CD4-positive, alpha-beta T cell treated with Interleukin-4 for 1 hour (primary cell): Measurements from ENCODE around the gene MEP1B.
"Not testable (repeated sequence)": the region's sequence is repeated elsewhere in the genome, so short reads cannot be mapped to it uniquely, and the experiment has no call there.

ENCODE experiments used
- DNase-seq, 2 donors: peaks; one replicate each; pipeline ENCODE4 v3.0.0-alpha.2; 2020 to 2022

MEP1B gene

DNA sequence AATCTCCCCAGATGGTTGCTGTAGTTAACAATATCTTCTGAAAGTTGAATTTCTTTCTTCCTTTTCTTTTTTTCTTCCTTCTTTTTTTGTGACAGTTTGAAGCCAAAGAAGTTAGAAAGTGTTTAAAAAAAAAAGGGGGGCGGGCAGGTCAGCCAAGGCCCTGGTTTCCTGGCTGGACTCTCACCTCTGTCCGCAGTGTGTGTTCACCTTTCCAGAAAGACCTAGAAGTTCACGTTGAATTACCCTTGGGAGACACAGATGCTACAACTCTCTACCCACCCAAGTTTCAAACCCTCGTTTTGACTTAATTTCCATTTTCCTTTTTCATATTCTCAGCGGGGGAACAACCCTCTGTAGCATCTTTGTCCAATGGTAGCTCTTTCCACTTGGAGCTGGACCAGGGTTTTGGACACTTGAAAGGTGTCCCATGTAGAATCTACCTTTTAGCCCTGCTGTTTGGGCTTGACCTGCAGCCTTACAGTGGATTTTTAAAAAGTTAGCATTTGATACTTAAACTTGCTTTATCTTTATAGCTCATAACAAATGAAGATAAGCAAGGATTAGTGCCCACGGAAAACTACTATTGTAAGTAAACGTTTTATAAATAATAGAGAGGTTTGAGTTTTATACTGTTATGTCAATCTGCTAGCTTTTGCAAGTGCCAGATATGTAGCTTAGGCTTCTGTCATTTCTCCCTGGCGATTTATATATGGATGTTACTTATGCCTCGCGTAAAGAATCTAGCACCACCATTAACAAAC is 20.0 kb downstream of the MEP1B start:
- DNase-seq, result no peak

DNA sequence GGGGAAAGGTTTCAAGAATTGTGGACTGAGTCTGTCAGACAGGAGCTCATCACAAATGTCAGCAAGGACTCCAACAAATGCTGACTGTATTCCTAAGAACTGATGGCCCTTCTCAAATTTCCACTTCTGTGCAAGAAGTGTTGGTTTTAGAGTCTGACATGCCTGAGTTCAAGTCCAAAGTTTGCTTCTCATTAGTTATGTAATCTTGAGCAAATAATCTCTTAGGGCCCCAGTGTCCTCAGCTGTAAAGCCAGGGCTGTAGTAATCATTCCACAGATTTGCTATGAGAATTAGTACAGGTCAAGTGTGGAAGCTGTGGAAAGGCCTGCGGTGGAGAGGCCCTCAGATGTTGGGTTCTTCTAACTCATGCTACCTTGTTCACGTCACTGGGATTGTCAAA is 23.9 kb downstream of the MEP1B start:
- no peak for DNase-seq

DNA sequence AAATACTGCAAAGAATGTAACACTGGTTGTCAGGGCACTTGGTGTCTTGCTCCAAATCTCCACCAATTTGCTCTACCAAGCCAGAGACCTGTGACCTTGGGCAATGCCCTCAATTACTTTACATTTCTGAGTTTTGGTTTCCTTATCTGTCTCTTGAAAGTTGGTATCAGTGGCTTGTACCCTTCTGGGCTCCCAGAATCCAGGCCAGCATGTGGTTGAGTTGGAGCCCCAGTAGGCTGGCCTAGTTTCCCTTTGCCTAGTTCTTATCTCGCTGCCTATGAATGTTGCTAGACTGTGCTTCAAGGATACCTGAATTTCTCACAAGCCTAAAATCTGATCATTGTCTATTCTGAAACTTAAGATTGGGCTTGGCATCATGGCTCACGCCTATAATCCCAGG is 26.6 kb downstream of the MEP1B start:
- DNase-seq, result no peak

DNA sequence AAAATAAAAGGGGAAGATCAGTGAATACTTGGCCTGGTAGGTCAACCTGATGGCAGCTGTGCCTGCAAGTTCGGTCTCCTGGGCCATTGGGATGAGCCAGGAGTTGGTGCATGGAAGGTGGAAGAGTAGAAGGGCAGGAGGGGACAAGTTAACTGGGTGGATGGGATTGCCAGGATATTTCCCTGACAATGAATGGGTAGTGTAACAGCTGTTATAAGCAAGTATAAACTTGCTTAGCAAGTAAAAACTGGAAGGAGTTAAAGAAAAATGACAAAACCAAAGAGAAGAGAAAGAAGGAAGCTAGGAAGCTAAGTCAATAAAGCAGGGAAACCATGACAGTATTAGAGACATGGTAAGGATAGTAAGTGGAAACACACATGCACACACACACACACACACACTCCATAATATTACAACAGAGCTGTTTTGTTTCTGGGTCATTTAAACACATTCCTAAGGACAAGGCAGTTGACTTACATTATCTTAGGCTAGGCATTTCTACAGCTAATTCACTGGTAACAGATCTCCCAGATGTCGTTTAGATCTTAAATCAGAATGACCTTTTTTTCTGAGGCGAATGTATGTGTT is 29.7 kb downstream of the MEP1B start:
- DNase-seq, result no peak

DNA sequence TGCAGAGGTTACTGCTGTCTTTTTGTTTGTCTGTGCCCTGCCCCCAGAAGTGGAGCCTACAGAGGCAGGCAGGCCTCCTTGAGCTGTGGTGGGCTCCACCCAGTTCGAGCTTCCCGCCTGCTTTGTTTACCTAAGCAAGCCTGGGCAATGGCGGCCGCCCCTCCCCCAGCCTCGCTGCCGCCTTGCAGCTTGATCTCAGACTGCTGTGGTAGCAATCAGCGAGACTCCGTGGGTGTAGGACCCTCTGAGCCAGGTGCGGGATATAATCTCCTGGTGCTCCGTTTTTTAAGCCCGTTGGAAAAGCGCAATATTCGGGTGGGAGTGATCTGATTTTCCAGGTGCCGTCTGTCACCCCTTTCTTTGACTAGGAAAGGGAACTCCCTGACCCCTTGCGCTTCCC is 43.5 kb downstream of the MEP1B start:
- not testable (repeated sequence) for DNase-seq

DNA sequence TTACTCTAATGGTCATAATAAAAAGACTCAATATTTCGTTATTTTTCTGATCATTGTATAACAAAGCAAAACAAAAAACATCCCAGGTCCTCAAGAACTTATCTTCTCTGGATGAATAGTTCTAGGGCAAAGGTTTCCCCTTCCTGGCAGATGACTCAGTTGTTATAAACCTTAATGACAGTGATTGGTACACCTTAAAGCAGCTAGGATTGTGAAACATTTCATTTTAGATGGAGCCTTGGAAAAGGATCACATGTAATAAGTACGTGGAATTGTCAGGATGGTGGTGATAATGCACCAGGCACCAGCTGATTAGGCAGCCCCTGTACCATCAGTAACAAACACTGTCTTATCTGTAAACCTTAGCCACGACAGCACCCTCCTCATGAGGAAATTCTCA is 47.2 kb downstream of the MEP1B start:
- no peak for DNase-seq

DNA sequence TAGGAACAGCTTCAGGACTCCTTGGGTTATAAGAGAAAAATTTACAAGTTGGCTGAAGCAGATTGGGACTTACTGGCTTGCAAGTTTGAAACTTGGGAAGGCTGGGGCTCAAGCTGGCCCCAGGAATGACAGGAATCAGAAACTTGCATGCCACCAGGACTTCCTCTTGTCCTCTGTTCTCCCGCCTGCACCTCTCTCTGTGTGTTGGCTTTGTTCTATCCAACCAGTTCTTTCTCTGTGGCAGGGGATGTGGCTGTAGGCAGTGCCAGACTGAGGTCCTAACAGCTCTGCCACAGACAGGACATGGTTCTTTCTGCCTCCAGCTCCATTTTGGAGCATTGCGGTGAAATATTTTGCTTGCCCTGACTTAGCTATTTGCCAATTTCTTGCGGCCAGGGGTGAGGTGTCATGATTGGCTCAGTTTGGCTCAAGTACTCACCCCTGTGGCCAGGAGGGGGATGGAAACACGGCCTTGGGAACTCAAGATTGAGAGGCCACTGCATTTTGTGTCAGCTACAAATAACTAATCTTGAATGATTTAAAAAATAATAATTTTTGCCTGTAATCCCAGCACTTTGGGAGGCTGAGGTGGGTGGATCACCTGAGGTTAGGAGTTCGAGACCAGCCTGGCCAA is 48.9 kb downstream of the MEP1B start:
- DNase-seq, result no peak

DNA sequence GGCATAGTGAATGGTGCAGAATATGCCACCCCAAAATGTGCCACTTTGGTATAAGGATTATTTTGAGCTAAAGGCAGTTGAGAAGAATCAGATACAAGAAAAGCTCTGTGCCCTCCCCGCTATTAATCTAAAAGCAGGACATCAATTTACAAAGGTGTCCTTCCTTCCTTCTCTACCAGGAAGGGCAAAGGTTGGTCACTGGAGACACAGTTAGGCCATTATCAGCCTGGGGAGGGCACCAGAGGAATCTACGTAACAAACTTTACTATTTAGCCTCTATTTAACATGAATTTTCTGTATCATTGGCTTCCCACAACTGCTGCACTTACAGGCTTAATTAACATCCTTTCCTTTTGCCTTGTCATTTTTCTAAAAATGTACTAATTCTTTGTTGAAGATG is 52.6 kb downstream of the MEP1B start:
- no peak for DNase-seq

DNA sequence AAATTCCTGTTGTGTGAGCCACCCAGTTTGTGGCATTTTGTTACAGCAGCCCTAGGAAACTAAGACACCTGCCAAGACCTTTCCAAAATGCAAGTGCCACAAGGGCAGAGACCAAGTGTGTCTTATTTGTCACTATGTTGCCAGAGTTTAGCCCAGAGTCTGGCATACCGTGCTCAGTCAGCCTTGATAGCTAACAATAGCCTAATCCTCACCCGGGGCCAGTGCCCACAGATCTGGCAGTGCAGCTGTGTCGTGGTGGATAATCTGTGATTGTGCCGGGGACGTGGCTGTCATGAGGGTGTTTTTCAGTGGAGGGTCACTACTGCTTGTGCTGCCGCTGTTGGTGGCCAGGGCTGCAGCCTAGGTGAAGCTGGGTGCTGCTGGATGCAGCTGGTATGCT is 53.5 kb downstream of the MEP1B start:
- no peak for DNase-seq

DNA sequence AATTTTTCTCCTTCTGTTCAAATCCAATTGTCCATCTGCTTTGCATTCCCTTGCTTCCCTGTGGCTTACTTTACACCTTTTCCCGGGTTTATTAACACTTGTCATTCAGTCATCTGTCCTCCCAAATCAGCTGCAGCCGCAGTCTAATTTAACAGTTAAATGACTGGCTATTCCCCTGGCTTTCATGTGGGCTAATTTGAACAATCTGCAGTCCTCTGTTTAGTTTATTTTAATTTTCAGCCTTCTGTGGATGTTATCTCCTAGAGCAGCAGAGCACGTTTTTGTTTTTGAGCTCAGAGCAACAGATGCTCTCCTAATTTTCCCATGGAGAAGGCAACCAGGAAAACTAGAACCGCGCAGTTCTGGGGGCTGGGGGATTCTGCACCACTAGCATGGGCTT is 55.0 kb downstream of the MEP1B start:
- DNase-seq, result no peak

DNA sequence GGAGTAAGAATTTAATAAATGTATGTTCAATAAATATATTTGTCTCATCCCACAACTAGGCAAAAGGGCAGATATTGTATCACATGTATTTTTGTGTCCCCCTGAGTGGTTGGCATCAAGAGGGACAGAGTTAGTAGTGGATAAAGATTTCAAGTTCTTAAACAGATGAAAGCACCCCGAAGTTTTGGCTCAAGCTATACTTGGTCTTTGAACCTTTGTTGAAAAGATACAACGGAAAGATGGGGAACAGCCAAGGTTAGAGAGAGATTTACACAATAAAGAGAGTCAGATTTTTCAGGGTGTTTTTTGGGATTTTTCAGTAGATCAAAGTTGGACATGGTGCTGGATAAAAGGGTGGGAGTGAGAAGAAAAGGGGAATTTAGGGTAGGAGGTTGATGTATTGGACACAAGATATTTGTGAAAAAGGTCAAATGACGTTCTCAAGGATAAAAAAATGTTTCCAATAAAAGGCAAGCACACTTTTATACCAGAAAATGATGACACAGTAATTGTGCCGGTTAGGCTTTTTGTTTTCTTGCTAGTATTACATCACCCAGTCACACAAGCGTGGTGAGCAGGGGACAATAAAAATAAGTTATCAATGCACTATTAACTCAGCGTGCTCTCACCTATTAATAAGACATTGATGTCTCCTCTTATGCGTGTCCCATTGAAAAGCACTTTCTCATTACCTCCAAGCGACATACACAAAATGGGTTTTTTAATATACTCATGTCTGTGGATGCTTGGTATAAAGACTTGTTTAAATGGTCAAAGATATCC is 59.5 kb downstream of the MEP1B start:
- no peak for DNase-seq

DNA sequence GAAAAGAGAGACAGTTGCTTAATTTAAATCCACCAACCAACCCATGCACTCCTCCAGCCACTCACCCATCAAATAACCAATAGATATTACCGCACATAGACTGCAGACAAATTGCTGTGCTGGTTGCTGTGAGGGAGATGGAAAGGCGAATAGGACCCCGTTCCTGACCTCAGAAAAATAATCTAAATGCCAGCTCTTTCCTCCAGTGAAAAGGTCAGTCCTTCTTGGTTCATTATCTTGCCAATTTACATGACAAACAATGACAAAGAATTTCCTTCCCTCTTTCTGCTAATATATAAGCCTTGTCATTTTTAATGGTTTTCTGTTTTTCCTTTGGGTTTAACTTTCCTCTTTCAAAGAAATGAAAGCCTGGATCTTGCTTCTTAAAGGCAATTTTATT is 61.6 kb downstream of the MEP1B start:
- DNase-seq, result no peak

DNA sequence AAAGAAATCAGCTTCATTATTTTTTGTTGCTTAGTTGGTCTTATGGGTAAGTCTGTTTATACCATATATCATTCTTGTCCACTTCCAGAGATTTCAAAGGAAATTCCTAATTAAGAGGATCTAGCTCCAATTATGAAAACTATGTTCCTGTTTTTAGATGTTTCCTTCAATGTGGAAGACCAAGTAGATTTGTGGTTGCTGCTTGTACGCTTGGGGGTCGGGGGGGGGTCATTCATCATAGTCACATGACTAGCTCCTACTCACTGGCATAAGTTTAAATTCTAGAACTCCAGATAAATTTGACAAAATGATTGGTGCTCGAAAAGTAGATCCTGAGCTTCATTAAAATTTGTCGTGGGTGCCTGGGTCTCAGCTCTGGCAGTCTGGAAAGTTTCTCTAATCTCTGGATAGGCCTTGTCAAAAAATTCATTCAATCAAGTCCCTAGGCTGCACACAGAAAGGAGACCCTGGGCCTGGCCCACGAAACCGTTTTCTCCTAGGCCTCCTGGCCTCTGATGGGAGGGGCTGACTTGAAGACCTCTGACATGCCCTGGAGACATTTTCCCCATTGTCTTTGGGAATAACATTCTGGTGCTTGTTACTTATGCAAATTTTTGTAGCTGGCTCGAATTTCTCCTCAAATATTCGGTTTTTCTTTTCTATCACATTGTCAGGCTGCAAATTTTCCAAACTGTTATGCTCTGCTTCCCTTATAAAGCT is 62.5 kb downstream of the MEP1B start:
- DNase-seq, result no peak

DNA sequence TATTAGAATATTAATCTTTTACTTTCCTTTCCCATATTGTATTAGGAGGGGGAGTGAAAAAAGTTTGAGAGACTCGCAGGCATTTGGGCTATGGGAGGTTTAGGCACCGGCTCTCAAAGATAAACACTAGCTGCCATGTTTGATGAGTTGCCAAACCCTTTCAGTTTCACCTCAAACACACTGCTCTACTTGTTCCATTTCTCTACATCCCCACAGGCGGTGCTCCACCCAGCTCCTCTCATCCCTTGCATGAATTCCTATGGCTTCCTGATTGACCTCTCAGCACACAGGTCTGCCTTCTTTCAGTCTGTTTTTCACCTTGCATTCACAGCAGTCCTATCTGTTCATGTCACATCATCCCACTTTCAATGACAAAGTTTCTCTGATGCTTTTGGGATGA is 65.7 kb downstream of the MEP1B start:
- no peak for DNase-seq

DNA sequence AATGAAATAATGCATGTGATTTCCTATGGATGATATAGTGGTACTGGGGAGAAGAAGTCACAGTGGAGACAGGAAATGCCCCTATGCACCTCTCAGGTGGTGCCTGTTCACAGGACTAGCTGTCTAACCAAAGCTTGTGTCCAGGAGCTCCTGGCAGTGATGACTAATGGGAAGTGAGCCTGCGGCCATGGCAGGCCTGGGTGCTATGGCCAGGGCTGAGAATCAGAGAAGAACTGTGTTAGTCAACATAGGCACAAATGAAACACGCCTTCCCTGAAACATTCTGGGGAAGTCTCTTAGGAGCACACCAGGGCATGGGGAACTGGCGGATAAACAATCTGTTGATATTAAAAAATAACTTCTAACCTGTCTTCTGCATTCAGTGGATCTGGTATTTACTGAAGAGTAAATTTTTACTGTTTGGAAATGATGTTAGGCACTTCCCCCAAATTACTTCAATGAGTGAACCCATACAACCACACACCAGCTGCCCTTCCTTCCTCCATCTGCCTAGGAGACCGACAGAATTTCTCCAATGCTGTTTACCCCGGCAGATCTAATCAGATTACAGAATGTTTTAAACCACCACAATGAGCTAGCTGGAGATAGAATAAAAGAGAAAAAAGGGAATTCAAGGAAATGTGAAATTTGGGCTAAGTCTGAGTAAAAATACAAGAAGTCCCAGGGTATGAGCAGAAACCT is 67.4 kb downstream of the MEP1B start:
- no peak for DNase-seq

DNA sequence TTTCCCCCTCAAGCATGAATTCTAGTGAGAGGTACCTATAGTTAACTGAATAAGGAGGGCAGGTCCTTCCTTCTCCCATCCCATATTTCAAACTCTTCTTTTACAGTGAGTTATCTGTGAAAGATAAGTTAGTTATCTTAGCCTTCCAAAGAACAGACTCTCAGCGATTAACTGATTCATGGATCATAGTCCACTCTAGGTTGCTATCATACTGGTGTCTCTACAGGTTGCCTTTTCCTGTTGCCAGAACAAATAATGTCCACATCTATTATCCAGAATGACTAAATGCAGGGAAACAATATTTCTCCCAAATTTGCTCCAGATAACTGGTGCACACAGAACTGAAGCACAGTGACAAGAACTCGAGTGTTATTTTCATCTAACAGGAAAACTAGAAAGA is 68.3 kb downstream of the MEP1B start:
- DNase-seq, result no peak

DNA sequence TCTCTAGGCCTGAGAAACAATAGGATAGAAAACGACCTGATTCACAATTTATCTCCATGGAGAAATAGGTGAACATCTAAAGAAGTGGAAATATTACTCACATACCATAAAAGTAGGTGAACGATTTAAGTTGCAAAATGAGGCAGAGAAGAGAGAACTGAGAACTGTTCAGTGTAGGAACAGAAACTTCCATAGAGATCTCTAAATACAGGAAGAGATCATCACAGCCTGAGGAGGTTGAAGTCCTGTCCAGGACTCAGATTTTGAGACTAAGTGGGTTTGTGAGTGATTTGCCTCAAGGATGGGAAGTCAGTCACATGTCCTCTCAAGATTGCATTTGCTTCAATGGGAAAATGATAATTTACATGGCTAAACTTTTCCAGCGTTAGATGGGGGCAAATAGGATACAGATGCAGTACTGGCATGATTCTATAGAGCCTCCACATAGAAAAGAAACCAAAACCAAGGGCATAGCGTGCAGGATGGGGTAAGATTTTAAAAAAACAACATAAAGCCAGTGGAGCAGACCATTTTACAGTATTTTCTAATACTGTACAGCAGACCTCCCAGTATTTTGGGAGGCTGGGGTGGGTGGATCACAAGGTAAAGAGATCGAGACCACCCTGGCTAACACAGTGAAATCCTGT is 68.8 kb downstream of the MEP1B start:
- no peak for DNase-seq

DNA sequence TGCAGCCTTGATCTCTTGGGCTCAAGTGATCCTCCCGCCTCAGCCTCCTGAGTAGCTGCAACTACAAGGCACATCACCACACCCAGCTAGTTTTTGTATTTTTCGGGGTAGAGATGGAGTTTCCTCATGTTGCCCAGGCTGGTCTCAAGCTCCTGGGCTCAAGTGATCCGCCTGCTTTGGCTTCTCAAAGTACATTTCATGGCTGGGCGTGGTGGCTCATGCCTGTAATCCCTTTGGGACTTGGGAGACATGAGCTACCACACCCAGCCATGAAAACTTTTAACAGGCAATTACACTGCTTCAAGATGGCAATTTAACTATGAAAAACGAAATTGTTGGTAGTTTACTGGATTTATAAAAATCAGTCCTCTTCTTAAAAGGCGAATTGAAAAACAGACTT is 69.7 kb downstream of the MEP1B start:
- DNase-seq, result no peak

DNA sequence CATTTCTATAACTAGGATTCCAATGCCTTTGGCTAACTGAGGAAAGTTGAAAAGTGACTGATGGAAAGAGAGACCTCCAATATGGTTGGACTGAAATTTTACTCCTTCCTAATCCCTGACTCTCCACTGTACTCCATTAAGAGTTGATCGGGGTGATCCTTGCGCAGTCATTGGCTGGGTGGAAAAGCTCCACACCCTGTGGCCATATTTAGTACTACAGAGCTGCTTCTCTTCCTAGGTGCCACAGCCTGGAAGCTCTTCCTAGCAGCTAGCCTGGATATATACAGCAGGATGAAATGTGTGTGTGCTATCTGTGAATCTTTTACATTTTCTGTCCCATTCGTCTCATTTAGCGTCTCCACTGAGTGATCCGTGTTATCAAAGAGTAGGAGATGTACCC is 71.2 kb downstream of the MEP1B start:
- no peak for DNase-seq

DNA sequence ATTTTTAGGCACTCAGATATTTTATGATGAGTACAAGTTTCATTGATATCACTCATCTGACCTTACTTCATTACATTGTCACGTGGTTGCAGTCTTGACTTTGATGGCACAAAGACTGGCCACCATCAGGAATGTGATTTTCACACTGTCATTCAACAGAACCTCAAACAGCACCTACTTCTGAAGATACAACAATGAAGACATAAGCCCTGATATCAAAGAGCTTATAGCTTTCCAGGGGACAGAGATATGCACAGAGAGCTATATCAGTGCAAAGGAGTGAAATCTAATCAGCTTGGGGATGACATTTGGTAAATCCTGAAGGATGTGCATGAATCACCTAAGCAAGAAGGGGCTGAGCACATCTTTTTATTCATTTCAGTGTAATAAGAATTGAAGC is 72.3 kb downstream of the MEP1B start:
- DNase-seq, result no peak

DNA sequence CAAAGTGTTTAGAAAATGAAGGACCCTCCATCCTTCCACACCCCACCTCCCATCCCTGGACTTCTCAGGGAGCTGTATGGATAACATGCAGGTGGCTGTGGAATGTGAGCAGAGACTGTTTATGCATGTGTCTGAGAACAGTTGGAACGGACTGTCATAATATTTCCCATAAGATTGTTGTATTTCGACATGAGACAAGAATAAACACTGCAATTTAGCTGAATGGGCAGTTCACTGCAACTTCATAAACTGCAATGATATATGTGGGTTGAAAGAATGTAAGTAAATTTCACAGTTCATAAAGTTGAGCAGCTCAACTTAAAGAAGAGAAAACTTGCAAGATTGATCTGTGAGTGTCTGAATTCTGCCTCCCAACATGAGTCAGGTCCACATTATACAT is 74.6 kb downstream of the MEP1B start:
- no peak for DNase-seq

DNA sequence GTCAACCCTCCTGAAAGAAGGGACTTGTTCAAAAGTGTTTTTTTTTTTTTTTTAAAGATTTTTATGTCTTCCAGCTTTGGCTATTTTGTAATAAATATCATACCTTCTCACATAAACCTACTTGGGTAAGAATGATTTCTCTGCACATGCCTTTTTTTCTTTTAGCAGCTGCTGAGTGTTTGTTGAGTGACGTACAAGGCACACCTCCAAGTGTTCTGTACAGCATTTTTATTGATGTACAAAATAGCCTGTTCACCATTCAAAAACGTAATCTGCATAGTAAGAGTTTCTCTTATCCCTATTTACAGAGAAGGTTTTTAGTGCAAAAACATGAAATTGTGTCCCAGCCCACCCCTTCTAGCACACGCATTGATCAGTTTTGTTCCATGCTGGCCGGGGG is 77.6 kb downstream of the MEP1B start:
- no peak for DNase-seq
